GM21423 (cell line): ENCODE data around the gene USP37.
"Not testable (repeated sequence)": the region's sequence is repeated elsewhere in the genome, so short reads cannot be mapped to it uniquely, and the experiment has no call there.

Source experiments
- ATAC-seq: cut with Tn5 transposase; IDR thresholded peaks from one replicate; pipeline ENCODE4 v1.9.1; 2021; ENCODE audit warnings: mild to moderate bottlenecking, moderate library complexity; ENCODE audit not compliant: unreplicated experiment

USP37 gene

DNA sequence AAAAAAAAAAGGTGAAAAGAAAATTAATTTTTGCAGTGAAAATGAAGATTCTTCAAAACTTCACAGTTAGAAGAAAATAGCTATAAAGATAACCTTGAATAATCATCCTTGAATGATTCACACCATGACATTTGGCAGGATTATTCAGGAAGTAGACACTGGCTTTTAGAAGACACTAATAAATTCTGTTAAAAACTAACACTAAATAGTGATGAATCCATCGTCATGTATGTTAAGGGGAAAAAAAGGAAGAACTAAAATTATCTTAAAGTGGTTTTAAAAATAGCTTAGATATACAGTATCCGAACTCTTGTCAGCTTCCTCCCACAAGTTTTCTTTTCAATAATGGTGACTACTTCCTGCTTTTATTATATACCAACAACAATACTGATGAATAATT is 10.2 kb downstream of the USP37 start:
- ATAC-seq: no peak

GRCh38 chr2:218555527-218555926 is 12.6 kb downstream of the USP37 start:
- no peak for ATAC-seq

GRCh38 chr2:218554225-218554624 is 13.9 kb downstream of the USP37 start:
- not testable (repeated sequence) for ATAC-seq

GRCh38 chr2:218547978-218548377 is 20.2 kb downstream of the USP37 start:
- no peak for ATAC-seq

DNA sequence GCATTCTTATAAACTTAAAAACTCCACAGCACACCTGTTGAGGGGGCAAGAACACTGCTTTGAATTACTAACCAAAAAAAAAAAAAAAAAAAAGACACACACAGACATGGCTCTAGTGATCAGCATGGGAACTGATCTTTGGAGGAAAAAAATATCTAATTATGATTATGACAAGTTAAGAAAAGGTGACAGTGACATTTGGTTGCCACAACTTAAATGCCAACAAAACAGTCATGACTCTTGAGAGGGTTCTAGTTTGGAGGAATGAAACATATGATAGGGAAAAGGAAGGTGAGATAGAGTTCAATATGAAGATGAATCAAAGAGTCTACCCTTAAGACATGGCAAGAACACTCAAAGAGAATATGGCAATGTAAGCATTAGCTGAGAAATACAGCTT is 20.6 kb downstream of the USP37 start:
- no peak for ATAC-seq

- no peak for ATAC-seq
Observed at GRCh38 chr2:218546012-218546411, 22.1 kb downstream of the USP37 start.

DNA sequence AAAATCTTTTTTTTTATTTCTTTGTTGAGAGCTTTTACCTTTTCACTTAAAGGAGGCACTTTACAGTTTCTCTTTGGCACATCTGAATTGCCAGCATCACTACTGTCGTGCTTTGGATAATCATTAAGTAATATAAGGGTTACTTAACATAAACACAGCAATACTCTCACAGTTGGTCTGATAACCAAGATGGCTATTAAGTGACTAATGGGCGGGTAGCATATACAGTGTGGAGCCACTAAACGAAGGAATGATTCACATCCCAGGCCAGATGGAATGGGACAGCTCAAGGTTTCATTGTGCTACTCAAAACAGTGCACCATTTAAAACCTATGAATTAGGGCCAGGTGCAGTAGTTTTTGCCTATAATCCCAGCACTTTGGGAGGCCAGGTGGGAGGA is 28.1 kb downstream of the USP37 start:
- no peak for ATAC-seq

DNA sequence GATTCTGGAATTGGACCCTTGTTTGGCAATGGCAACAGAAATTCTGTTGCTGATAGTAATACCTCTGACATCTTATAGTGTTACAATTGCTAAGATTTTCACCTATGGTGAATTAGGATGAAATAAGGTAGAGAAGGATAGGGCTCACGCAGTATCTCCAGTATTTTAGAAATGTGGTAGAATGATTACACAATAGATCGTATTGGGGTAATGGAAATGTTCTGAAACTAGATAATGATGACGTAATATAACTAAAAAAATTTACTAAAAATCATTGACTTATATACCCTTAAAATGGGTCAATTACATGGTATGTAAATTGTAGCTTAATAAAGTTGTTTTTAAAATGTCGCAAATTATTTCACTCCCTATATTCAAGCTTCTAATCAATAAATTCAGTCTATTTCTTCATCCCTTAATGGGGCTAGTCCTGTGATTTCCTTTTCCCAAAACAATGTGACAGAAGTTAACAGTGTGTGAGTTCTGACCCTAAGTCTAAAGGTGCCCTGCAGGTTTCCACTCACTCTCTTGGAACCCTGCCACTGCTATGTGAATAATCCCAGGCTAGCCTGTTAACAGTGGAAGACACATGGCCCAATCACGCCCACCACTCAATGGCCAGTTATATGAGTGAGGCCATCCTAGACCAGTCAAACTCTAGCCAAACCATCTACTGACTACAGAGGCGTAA is 31.2 kb downstream of the USP37 start:
- ATAC-seq: no peak

DNA sequence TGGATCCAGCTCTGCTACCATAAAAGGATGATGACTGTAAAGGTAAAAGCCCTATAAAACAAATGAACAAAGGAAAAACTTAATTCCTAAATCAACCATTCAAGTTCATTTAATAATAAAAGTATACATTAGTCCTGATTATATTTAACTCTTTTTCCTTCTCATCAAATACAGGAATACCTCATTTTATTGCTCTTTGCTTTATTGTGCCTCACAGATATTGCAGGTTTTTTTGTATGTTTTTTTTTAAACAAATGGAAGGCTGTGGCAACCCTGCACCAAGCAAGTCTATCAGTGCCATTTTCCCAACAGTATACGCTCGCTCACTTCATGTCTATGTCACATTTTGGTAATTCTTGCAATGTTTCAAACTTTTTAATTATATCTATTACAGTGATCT is 38.2 kb downstream of the USP37 start:
- no peak for ATAC-seq

DNA sequence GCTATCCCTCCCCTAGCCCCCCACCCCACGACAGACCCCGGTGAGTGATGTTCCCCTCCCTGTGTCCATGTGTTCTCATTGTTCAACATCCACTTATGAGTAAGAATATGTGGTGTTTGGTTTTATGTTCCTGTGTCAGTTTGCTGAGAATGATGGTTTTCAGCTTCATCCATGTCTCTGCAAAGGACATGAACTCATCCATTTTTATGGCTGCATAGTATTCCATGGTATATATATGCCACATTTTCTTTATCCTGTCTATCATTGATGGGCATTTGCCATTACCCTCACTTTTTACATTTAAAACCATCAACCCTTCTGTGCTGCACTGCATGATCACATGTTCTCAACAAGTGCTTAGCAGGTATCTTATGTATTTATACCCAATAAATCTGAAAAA is 39.7 kb downstream of the USP37 start:
- ATAC-seq: not testable (repeated sequence)

GRCh38 chr2:218523651-218524050 is 44.5 kb downstream of the USP37 start:
- no peak for ATAC-seq

DNA sequence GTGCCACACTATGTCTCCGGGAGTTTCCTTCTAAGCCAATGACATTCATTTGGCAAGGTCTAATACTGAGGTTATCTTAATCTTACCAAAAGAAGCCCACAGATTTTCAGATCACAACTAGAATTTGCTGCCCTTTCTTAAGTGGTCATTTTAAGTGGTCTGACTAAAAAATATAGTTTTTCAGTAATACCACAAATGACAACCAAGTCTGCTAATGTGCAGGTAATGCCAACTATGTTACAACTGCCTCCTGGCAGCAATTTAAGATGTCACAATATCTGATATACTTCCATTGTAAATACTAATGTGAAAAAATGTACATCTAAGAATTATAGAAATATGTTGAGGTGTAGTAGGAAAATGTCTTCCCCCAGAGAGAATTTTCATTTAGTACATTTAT is 49.3 kb downstream of the USP37 start:
- ATAC-seq: no peak

- ATAC-seq: peak; percentile 54
Observed at GRCh38 chr2:218517434-218518206, 50.5 kb downstream of the USP37 start.

DNA sequence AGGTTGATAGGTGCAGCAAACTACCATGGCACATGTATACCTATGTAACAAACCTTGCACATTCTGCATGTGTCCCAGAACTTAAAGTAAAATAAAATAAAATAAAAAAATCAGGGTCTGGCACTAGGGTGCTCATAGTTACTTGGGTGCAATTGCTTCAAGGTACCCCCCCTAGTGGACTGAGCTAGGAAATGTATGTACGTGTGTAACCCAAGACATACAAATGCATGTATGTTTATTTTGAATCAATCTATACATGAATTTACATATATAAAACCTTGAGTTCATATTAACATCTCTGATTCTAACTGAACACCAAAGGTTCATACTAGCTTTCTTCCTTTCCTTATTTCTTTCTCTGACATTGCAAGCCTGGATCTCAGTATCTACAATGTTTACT is 51.5 kb downstream of the USP37 start:
- no peak for ATAC-seq

DNA sequence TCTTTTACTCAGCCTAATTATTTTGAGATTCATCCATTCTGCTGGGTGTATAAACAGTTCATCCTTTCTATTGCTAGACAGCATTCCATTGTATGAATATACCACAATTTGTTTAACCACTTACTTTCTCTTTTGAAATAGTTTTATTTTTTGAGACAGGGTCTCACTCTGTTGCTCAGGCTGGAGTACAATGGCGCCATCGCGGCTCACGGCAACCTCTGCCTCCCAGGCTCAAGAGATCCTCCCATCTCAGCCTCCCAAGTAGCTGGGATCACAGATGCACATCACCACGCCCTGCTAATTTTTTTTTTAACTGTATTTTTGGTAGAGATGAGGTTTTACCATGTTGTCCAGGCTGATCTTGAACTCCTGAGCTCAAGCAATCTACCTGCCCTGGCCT is 54.5 kb downstream of the USP37 start:
- no peak for ATAC-seq

DNA sequence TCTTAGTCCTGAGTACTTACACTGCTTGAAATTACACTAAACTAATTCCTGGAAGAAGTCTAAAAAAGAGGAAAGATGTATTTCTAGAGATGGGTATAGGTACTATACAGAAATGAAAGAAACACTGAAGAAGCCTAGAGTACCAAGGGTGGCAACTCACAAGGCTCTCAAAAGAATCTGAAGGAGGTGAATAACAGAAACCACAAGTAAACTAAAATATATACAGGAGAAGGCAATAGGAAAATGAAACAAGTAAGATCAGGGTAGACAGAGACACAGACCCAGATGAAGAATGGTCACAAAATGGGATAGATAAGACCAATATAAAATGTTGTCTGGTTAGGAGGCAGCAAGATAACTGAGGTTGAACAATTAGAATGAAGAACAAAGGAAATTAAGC is 59.9 kb downstream of the USP37 start:
- no peak for ATAC-seq

DNA sequence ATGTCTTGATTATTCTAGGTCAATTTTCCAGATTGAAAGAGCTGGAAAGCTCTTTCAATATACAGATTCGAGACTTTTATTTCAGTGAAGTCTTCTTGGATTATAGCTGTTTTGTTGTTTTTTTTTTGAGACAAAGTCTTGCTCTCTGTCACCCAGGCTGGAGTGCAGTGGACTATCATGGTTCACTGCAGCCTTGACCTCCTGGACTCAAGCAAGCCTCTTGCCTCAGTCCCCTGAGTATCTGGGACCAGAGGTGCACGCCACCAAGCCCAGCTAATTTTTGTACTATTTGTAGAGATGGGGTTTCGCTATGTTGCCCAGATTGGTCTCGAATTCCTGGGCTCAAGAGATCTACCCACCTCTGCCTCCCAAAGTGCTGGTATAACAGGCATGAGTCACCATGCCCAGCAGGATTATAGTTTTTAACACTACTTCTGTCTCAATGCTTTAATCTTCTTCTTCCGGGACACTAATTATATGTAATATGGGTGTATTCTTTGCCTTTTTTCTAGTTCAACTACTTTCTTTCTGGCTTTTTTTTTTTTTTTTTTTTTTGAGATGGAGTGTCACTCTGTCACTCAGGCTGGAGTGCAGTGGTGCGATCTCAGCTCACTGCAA is 62.3 kb downstream of the USP37 start:
- ATAC-seq: no peak

DNA sequence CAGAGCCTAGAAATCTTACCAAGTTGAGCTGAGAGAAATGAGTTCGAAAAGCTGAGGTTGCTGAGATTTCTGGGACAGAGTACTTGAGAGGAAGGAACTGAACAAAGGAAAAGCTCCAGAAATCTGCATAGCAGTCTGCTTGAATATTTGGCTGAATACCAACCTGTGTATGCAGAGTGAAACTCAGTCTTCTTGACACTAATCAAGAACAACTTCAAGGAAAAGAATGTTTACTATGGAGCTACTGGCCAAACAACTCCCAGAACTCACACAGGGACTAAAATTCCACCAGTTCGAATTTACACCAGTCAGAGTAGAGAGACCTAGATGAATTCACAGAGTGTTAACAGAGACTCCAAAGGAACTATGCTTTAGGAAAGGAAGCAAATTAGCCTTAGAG is 66.5 kb downstream of the USP37 start:
- ATAC-seq: no peak

DNA sequence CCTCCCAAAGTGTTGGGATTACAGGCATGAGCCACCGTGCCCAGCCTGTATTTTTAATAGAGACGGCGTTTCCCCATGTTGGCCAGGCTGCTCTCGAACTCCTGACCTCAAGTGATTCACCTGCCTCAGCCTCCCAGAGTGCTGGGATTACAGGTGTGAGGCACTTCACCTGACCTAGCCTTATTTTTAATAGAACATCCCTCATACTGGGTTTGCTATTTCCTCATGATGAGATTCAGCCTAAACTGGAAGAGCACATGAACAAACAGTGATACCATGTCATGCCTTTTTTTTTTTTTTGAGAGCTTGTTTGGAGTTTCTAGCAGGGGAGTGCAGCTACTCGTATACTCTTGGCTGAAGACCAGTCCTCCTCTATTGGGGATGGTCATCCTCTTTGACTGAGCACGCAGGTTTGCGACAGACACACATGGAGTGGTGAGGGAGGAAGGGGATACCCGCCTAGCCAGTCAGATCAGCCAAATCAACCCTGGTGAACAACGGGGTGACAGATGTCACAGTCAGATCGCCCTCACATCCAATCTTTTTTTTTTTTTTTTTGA is 67.6 kb downstream of the USP37 start:
- no peak for ATAC-seq

DNA sequence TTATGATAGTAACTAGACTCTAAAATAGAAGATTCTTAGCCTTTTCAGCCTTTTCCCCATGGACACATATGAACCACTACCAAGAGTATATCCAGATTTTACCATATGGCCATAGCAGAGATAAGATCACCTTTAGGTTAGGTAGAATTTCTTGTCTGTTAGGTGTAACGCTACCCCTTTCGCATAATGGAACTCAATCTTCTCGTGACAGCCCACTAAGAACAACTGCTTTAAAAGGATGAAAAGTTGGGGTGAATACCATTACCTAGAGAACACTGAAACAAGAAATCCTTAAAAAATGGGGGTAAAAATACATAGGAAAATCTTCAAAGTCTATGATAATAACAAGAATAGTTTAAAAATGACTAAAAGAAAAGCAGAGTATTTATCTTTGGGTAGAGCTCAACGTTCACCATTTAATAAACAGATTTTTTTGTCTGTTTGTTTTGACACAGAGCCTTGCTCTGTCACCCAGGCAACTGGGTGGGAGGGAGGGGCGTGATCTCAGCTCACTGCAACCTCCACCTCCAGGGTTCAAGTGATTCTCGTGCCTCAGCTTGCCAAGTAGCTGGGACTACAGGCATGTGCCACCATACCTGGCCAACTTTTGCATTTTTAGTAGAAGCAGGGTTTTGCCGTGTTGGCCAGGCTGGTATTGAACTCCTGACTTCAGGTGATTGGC is 82.0 kb downstream of the USP37 start:
- no peak for ATAC-seq

GRCh38 chr2:218482651-218483050 is 85.5 kb downstream of the USP37 start:
- ATAC-seq: no peak
